Activated T-helper 1 cell treated with anti-CD3 and anti-CD28 coated beads, Interleukin-12 subunit alpha, Interleukin-12 subunit beta, Interleukin-2, Interleukin-4 antibody, amounts not matched to agents 30 ng/mL and 10 ng/mL and 1 ng/mL, durations not matched to agents 14 hours and 24 hours and 36 hours (primary cell): ENCODE results near the gene HTT. TPM values are rescaled to one million over a fixed set of nuclear protein-coding genes. Genes with fewer than 3 reads are reported as not detected.

Experiments
- DNase-seq: peaks from one replicate; pipeline ENCODE4 v3.0.0; 2021; ENCODE audit warnings: low spot score
- H3K27ac Mint-ChIP-seq: one replicate; pipeline ENCODE4 v1.8.0; 2021; ENCODE audit warnings: mild to moderate bottlenecking, mixed read lengths
- H3K27me3 Mint-ChIP-seq: one replicate; pipeline ENCODE4 v1.8.0; 2022; ENCODE audit warnings: mild to moderate bottlenecking, moderate library complexity, mixed read lengths; ENCODE audit not compliant: insufficient read depth
- H3K36me3 Mint-ChIP-seq: one replicate; pipeline ENCODE4 v1.8.0; 2021; ENCODE audit warnings: low read depth, mixed read lengths
- H3K4me1 Mint-ChIP-seq: one replicate; pipeline ENCODE4 v1.8.0; 2021; ENCODE audit warnings: low read depth, mixed read lengths
- H3K4me3 Mint-ChIP-seq: one replicate; pipeline ENCODE4 v1.8.0; 2021; ENCODE audit warnings: mild to moderate bottlenecking, moderate library complexity, mixed read lengths
- H3K9me3 Mint-ChIP-seq: one replicate; pipeline ENCODE4 v1.8.0; 2021; ENCODE audit warnings: mixed read lengths
- intact Hi-C: fragments of 100-400 bp; cut with micrococcal nuclease; formaldehyde crosslinking; loops from one replicate; pipeline ENCODE4 v1.15.1; 2024
- total RNA-seq: library from RNA; stranded (reverse); gene quantifications from 2 replicates; pipeline ENCODE4 v1.2.3, GENCODE V29; 2022

HTT gene
- total RNA-seq, 1 donor from 2014 or later = 66.9 TPM

GRCh38 chr4:3054169-3054759 is 20.2 kb upstream of the HTT start:
- Mint-ChIP-seq H3K36me3 (peaks cover 3% of the 10 kb centered on the region), H3K27ac (no peak overlapping the region), H3K4me3 (no peak overlapping the region), H3K9me3 (peaks cover 20% of the 10 kb centered on the region), H3K4me1 (no peaks in the 10 kb centered on the region), H3K27me3 (peaks cover 22% of the 10 kb centered on the region)
- DNase-seq = no peak
- intact Hi-C loops = no loop called here

GRCh38 chr4:3059943-3060342 is 14.5 kb upstream of the HTT start:
- Mint-ChIP-seq H3K4me3 (no peak overlapping the region), H3K27me3 (peaks cover 19% of the 10 kb centered on the region), H3K9me3 (peaks cover 15% of the 10 kb centered on the region), H3K36me3 (no peaks in the 10 kb centered on the region), H3K4me1 (no peaks in the 10 kb centered on the region), H3K27ac (no peak overlapping the region)
- intact Hi-C loops = no loop called here
- DNase-seq = no peak

- H3K36me3 Mint-ChIP-seq = no peaks in the 10 kb centered on the region
- no peak overlapping the region for H3K4me3 Mint-ChIP-seq
- H3K4me1 Mint-ChIP-seq = no peaks in the 10 kb centered on the region
- intact Hi-C loops = no loop called here
- H3K27me3 Mint-ChIP-seq = peaks cover 19% of the 10 kb centered on the region
- no peak overlapping the region for H3K27ac Mint-ChIP-seq
- peaks cover 8% of the 10 kb centered on the region for H3K9me3 Mint-ChIP-seq
- DNase-seq = no peak
These were observed 13.5 kb upstream of the HTT start for GRCh38 chr4:3060946-3061345.

GRCh38 chr4:3062471-3062870 is 12.0 kb upstream of the HTT start:
- intact Hi-C loops = no loop called here
- DNase-seq = no peak
- Mint-ChIP-seq H3K9me3 (no peaks in the 10 kb centered on the region), H3K27me3 (peaks cover 19% of the 10 kb centered on the region), H3K4me3 (no peak overlapping the region), H3K4me1 (no peaks in the 10 kb centered on the region), H3K27ac (no peak overlapping the region), H3K36me3 (no peaks in the 10 kb centered on the region)

GRCh38 chr4:3065551-3065950 is 8.9 kb upstream of the HTT start:
- no peak for DNase-seq
- Mint-ChIP-seq H3K4me1 (no peaks in the 10 kb centered on the region), H3K4me3 (no peak overlapping the region), H3K9me3 (no peaks in the 10 kb centered on the region), H3K36me3 (no peaks in the 10 kb centered on the region), H3K27ac (no peak overlapping the region), H3K27me3 (peaks cover 6% of the 10 kb centered on the region)
- intact Hi-C loops = no loop called here

- intact Hi-C loops = no loop called here
- peaks cover 6% of the 10 kb centered on the region for H3K27me3 Mint-ChIP-seq
- no peaks in the 10 kb centered on the region for H3K9me3 Mint-ChIP-seq
- H3K36me3 Mint-ChIP-seq = no peaks in the 10 kb centered on the region
- no peak overlapping the region for H3K4me3 Mint-ChIP-seq
- H3K27ac Mint-ChIP-seq = no peak overlapping the region
- no peak for DNase-seq
- H3K4me1 Mint-ChIP-seq = no peaks in the 10 kb centered on the region
These were observed 7.6 kb upstream of the HTT start for GRCh38 chr4:3066836-3067400.

- H3K4me1 Mint-ChIP-seq = no peaks in the 10 kb centered on the region
- no peaks in the 10 kb centered on the region for H3K36me3 Mint-ChIP-seq
- no peak overlapping the region for H3K27ac Mint-ChIP-seq
- H3K9me3 Mint-ChIP-seq = no peaks in the 10 kb centered on the region
- DNase-seq = no peak
- H3K27me3 Mint-ChIP-seq = peaks cover 3% of the 10 kb centered on the region
- intact Hi-C loops = no loop called here
- H3K4me3 Mint-ChIP-seq = no peak overlapping the region
These were observed 6.9 kb upstream of the HTT start for GRCh38 chr4:3067473-3068001.

DNA sequence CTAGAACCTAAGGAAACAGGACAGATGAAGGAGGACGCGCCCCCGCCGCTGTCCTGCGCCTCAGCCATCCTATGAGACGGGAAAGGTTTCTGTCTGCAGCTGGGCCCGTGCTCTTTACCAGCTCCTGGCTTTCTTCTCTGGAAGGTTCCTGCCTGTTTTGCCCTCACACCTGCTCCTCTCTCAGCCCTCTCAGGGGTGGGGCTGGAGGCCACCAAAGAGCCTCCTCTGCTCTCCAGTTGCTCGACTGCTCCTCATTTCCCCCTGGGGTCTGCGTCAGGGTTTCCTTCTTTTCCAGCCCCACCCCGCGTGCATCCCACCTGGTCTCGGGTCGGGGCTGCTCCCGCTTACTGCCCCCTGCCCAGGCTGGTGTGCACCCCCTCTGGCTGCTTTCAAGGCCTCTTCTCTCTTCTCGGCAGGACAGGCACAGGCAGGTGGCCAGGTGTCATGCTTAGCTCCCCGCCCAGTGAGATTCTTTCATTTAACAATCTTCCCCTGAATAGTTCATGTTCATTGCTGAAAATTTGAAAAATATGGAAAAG is 4.8 kb upstream of the HTT start:
- Mint-ChIP-seq H3K9me3 (no peaks in the 10 kb centered on the region), H3K27me3 (no peaks in the 10 kb centered on the region), H3K27ac (no peak overlapping the region), H3K4me1 (no peaks in the 10 kb centered on the region), H3K4me3 (no peak overlapping the region), H3K36me3 (no peaks in the 10 kb centered on the region)
- intact Hi-C loops = loop anchor here (5.0 to 10.0 kb wide), 3 partner anchors 655 to 1387 kb away; partner anchors contain the start of genes CFAP99, FAM53A, NSD2 and ZFYVE28
- DNase-seq = no peak

DNA sequence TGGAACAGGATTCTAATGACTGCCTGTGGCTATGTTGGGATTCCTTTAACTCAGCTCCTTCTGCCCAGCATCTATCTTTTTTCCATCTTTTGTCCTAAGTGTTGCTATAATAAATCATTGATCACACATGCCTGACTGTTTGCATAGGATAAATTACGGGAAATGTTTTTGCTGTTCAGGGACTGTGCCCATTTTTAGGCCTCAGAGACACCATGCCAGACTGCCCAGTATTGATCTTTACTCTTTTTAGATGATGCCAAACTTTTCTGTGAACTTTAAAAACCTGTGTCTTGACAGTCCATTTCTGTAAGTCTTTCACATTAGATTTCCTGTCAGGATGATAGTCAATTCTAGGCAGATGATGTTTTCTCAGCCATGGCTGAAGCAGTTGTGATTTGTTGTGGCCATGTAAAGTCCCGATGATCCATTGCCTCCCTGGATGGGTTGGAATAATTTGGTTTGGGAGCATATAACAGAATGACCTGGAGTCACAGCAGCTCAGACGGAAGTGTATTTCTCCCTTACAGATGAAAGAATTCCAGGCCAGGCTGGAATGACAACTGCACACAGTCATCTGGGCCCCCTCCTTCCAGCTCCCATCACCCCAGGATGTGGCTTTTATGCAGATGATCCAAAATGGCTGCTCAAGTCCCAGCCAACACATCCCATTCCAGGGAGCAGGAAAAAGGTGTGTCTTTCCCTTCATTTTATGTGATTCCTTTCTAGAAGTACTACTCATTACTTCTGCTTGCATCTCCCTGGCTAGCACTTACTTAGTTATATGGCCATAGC is 3.6 kb upstream of the HTT start:
- Mint-ChIP-seq H3K27me3 (no peaks in the 10 kb centered on the region), H3K36me3 (no peaks in the 10 kb centered on the region), H3K9me3 (no peaks in the 10 kb centered on the region), H3K27ac (no peak overlapping the region), H3K4me3 (no peak overlapping the region), H3K4me1 (peaks cover 8% of the 10 kb centered on the region)
- DNase-seq = no peak
- intact Hi-C loops = loop anchor here (5.0 to 10.0 kb wide), 3 partner anchors 656 to 1389 kb away; partner anchors contain the start of genes CFAP99, FAM53A, NSD2 and ZFYVE28

DNA sequence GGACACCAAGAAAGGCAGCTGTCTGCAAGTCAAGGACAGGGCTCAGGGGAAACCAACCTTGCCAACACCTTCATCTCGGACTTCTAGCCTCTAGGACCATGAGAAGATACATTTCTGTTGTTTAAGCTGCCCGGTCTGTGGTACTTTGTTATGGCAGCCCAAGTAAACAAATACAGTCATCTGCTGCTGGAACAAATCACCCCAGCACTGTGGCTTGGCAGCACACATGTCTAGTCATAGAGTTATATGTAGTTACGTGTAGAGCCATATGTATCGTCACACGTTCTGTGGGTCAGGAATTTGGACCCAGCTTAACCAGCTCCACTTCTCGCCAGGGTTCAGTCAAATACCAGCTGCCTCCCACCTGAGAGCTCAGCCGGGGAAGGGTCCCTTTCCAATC is 2.7 kb upstream of the HTT start:
- Mint-ChIP-seq H3K4me1 (peaks cover 17% of the 10 kb centered on the region), H3K9me3 (no peaks in the 10 kb centered on the region), H3K36me3 (no peaks in the 10 kb centered on the region), H3K27ac (no peak overlapping the region), H3K4me3 (no peak overlapping the region), H3K27me3 (no peaks in the 10 kb centered on the region)
- no peak for DNase-seq
- intact Hi-C loops = loop anchor here (5.0 to 10.0 kb wide), 3 partner anchors 657 to 1390 kb away; partner anchors contain the start of genes CFAP99, FAM53A, NSD2 and ZFYVE28

- no peaks in the 10 kb centered on the region for H3K27me3 Mint-ChIP-seq
- peaks cover 24% of the 10 kb centered on the region for H3K4me1 Mint-ChIP-seq
- intact Hi-C loops = loop anchor here (1.0 to 10.0 kb wide), 13 partner anchors 12 to 1493 kb away; partner anchors contain the start of genes CFAP99, FAM53A, GRK4 and HAUS3
- peaks cover 4% of the 10 kb centered on the region for H3K36me3 Mint-ChIP-seq
- H3K4me3 Mint-ChIP-seq = no peak overlapping the region
- H3K9me3 Mint-ChIP-seq = no peaks in the 10 kb centered on the region
- no peak overlapping the region for H3K27ac Mint-ChIP-seq
- no peak for DNase-seq
These were observed 1.1 kb upstream of the HTT start for GRCh38 chr4:3073158-3074077.
